Measurements from ENCODE around the gene BUB1.

GRCh38 chr2:110677530-110678456 lies at the start of gene BUB1:
- TF ChIP-seq, protein P1, sequence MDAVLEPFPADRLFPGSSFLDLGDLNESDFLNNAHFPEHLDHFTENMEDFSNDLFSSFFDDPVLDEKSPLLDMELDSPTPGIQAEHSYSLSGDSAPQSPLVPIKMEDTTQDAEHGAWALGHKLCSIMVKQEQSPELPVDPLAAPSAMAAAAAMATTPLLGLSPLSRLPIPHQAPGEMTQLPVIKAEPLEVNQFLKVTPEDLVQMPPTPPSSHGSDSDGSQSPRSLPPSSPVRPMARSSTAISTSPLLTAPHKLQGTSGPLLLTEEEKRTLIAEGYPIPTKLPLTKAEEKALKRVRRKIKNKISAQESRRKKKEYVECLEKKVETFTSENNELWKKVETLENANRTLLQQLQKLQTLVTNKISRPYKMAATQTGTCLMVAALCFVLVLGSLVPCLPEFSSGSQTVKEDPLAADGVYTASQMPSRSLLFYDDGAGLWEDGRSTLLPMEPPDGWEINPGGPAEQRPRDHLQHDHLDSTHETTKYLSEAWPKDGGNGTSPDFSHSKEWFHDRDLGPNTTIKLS (IDR thresholded peaks at IDR 0.05; ENCODE audit: borderline replicate concordance, low read depth): no peak
- peak; percentile 98 for TF ChIP-seq POLR2A (conservative IDR thresholded peaks at IDR 0.05)
- TF ChIP-seq JUND (IDR thresholded peaks at IDR 0.05; ENCODE audit: borderline replicate concordance, low read depth, low read length): peak; percentile 52; the same call in 1 of the 2 replicates
- TF ChIP-seq JUND (tag; IDR thresholded peaks at IDR 0.05; ENCODE audit: borderline replicate concordance, low read depth, low read length): no peak; the same call in 2 of the 3 replicates
- TF ChIP-seq TAF1 (IDR thresholded peaks at IDR 0.05; ENCODE audit: control insufficient read depth, extremely low read depth, insufficient read depth, low read length, severe bottlenecking): peak; percentile 94
- TF ChIP-seq GABPB2 (CRISPR knock-in tag; conservative IDR thresholded peaks at IDR 0.05): no peak
- no peak for TF ChIP-seq SETDB1 (IDR thresholded peaks at IDR 0.05; ENCODE audit: low read length)

Measured in K562 (cell line).